ENCODE measurements around the gene DNAI2.

The DNAI2 gene

DNA sequence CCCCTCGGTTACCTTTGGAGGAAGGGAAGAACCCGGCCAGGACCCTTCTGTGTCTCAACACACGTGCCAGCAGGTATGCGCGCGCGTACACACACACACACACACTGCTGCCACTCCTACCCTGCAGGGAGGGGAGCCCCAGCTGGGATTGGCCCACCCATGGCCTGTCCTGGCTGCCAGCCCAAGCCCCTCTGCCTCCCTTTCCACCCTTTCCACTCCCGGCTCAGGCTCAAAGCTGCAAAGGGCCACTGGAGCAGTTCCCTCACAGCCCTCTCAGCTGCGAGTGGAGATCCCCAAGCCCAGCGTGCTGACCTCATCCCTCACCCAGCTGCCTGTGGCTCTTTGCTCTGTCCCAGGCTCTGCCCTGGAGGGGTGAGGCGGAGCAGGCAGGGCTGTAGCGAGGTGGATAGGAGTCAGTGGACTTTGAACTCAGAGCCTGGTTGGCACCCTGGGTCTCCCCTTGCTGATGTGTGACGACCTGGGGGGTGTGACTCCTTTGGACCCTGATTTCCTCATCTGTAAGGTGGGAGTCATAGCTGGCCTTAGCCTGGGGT, 66.5 kb downstream of the DNAI2 start:
- H4K20me1 ChIP-seq (ENCODE audit: insufficient read depth, low read length): peaks cover 8% of the 10 kb centered on the region; the same call in 1 of the 2 replicates
- no peaks in the 10 kb centered on the region for H3K79me2 ChIP-seq (ENCODE audit: insufficient read depth, low read length)
- H3K9me3 ChIP-seq (ENCODE audit: insufficient read depth, low read length, severe bottlenecking): no peaks in the 10 kb centered on the region
- no peak overlapping the region for H3K4me3 ChIP-seq (ENCODE audit: low read depth in 1 of 2, low read length in 2 of 2)
- no peak overlapping the region for H3K4me2 ChIP-seq (ENCODE audit: insufficient read depth, low read length)
- DNase-seq (no peak), ATAC-seq (ENCODE audit: insufficient read depth, low read depth) (no peak)
- H2AFZ ChIP-seq (ENCODE audit: low read depth, low read length): no peak overlapping the region
- no peaks in the 10 kb centered on the region for H3K4me1 ChIP-seq (ENCODE audit: insufficient read depth, low read length)
- no peak overlapping the region for H3K9ac ChIP-seq (ENCODE audit: low read depth, low read length)
- no peak overlapping the region for H3K27ac ChIP-seq (ENCODE audit: low read length)
- no peak for TF ChIP-seq EZH2 (IDR thresholded peaks at IDR 0.05; ENCODE audit: borderline replicate concordance, low read depth, low read length, severe bottlenecking)
- H3K36me3 ChIP-seq (ENCODE audit: insufficient read depth, low read length): no peaks in the 10 kb centered on the region
- H3K27me3 ChIP-seq (ENCODE audit: insufficient read depth, low read length, poor library complexity): peaks cover 3% of the 10 kb centered on the region

DNA sequence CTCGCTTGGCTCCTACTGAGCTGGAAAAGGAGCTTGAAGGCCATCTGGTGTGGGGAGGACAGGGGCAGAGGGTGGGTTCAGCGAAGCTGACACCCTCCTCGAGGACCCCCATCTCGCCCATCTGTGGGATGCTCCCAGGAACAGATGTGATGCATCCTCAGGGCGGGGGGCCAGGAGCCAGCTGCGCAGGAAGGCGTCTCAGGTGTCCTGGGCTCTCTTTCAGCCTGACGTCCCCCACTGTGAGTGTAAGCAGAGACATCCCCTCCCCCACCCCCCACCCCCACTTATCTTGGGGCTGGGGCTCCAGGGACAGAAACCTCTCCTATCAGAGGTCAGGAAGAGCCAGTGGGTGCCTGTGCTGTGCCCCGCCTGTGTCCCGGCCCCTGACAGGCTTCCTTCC, 68.2 kb downstream of the DNAI2 start:
- H3K27me3 ChIP-seq (ENCODE audit: insufficient read depth, low read length, poor library complexity): peaks cover 4% of the 10 kb centered on the region
- H3K9ac ChIP-seq (ENCODE audit: low read depth, low read length): no peak overlapping the region
- peaks cover 8% of the 10 kb centered on the region; the same call in 1 of the 2 replicates for H4K20me1 ChIP-seq (ENCODE audit: insufficient read depth, low read length)
- H3K79me2 ChIP-seq (ENCODE audit: insufficient read depth, low read length): no peaks in the 10 kb centered on the region
- no peak overlapping the region for H2AFZ ChIP-seq (ENCODE audit: low read depth, low read length)
- no peaks in the 10 kb centered on the region for H3K9me3 ChIP-seq (ENCODE audit: insufficient read depth, low read length, severe bottlenecking)
- no peak overlapping the region for H3K4me3 ChIP-seq (ENCODE audit: low read depth in 1 of 2, low read length in 2 of 2)
- no peak overlapping the region for H3K27ac ChIP-seq (ENCODE audit: low read length)
- H3K4me2 ChIP-seq (ENCODE audit: insufficient read depth, low read length): no peak overlapping the region
- H3K4me1 ChIP-seq (ENCODE audit: insufficient read depth, low read length): no peaks in the 10 kb centered on the region
- TF ChIP-seq, protein P1, sequence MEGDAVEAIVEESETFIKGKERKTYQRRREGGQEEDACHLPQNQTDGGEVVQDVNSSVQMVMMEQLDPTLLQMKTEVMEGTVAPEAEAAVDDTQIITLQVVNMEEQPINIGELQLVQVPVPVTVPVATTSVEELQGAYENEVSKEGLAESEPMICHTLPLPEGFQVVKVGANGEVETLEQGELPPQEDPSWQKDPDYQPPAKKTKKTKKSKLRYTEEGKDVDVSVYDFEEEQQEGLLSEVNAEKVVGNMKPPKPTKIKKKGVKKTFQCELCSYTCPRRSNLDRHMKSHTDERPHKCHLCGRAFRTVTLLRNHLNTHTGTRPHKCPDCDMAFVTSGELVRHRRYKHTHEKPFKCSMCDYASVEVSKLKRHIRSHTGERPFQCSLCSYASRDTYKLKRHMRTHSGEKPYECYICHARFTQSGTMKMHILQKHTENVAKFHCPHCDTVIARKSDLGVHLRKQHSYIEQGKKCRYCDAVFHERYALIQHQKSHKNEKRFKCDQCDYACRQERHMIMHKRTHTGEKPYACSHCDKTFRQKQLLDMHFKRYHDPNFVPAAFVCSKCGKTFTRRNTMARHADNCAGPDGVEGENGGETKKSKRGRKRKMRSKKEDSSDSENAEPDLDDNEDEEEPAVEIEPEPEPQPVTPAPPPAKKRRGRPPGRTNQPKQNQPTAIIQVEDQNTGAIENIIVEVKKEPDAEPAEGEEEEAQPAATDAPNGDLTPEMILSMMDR (IDR thresholded peaks at IDR 0.05; ENCODE audit: borderline replicate concordance, extremely low read depth, low read length, poor library complexity, severe bottlenecking): no peak
- no peak for TF ChIP-seq EZH2 (IDR thresholded peaks at IDR 0.05; ENCODE audit: borderline replicate concordance, low read depth, low read length, severe bottlenecking)
- ATAC-seq (ENCODE audit: insufficient read depth, low read depth) (no peak), DNase-seq (no peak)
- H3K36me3 ChIP-seq (ENCODE audit: insufficient read depth, low read length): no peaks in the 10 kb centered on the region

DNA sequence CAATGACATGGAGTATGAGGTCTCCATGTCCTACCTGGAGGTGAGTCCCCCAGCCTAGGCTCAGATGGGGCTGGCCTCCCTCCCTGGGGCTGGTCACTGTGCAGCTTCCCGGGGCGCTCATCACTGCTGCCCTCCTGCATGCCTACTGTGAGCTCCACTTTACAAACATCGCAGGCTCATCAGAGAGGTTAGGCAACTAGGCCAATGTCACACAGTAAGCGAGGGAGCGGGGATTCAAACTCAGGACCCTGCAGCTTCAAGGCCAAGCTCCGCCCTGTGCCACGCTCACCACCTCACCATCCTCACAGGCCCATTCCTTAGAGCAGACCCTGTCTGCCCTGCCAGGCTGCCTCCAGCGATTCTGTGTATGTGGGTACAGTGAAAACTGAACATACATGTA, 69.1 kb downstream of the DNAI2 start:
- no peak overlapping the region for H3K4me2 ChIP-seq (ENCODE audit: insufficient read depth, low read length)
- no peak overlapping the region for H2AFZ ChIP-seq (ENCODE audit: low read depth, low read length)
- DNase-seq (no peak), ATAC-seq (ENCODE audit: insufficient read depth, low read depth) (no peak)
- H3K9ac ChIP-seq (ENCODE audit: low read depth, low read length): no peak overlapping the region
- H4K20me1 ChIP-seq (ENCODE audit: insufficient read depth, low read length): peaks cover 8% of the 10 kb centered on the region; the same call in 1 of the 2 replicates
- H3K27ac ChIP-seq (ENCODE audit: low read length): no peak overlapping the region
- peaks cover 4% of the 10 kb centered on the region for H3K27me3 ChIP-seq (ENCODE audit: insufficient read depth, low read length, poor library complexity)
- no peaks in the 10 kb centered on the region for H3K9me3 ChIP-seq (ENCODE audit: insufficient read depth, low read length, severe bottlenecking)
- H3K79me2 ChIP-seq (ENCODE audit: insufficient read depth, low read length): no peaks in the 10 kb centered on the region
- no peak overlapping the region for H3K4me3 ChIP-seq (ENCODE audit: low read depth in 1 of 2, low read length in 2 of 2)
- no peaks in the 10 kb centered on the region for H3K4me1 ChIP-seq (ENCODE audit: insufficient read depth, low read length)
- TF ChIP-seq EZH2 (IDR thresholded peaks at IDR 0.05; ENCODE audit: borderline replicate concordance, low read depth, low read length, severe bottlenecking): no peak
- TF ChIP-seq, protein P1 (IDR thresholded peaks at IDR 0.05; ENCODE audit: borderline replicate concordance, extremely low read depth, low read length, poor library complexity, severe bottlenecking): no peak
- no peaks in the 10 kb centered on the region for H3K36me3 ChIP-seq (ENCODE audit: insufficient read depth, low read length)

DNA sequence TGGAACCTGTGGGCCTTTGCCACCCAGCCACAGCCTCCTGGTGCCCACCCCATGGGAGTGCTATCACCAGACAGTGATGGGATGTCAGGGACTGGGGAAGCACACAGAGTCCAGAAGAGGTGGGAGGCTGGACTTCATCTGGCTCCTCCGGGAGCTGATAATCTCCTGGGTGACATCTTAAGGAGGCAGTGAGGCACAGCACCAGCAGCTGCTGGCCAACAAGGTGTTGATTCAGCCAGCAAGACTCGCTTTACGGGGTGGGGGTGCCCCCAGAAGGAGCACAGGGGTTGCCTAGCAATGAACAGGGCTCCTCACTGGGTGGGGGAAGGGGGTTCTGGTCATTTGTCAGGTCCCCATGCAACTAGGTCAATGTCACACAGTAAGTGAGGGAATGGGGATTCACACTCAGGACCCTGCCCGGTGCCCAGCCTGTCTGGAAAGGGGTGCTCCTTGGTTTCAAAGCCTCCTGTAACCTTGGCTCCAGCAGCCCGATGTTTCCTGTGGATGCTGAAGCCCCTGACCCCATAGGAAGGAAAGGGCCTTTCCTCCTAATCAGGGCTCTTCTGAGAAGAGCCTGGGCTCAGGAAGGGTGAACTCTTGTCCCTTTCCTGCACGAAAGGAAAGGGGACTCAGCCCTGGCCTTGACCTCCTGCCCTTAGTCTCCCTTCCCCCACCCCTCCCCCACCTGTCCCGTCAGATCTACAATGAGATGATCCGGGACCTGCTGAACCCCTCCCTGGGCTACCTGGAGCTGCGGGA, 69.7 kb downstream of the DNAI2 start:
- TF ChIP-seq, protein P1 (IDR thresholded peaks at IDR 0.05; ENCODE audit: borderline replicate concordance, extremely low read depth, low read length, poor library complexity, severe bottlenecking): no peak
- no peak for TF ChIP-seq EZH2 (IDR thresholded peaks at IDR 0.05; ENCODE audit: borderline replicate concordance, low read depth, low read length, severe bottlenecking)
- H3K36me3 ChIP-seq (ENCODE audit: insufficient read depth, low read length): no peaks in the 10 kb centered on the region
- no peak overlapping the region for H2AFZ ChIP-seq (ENCODE audit: low read depth, low read length)
- no peak overlapping the region for H3K4me2 ChIP-seq (ENCODE audit: insufficient read depth, low read length)
- no peak overlapping the region for H3K9ac ChIP-seq (ENCODE audit: low read depth, low read length)
- H4K20me1 ChIP-seq (ENCODE audit: insufficient read depth, low read length): peaks cover 8% of the 10 kb centered on the region; the same call in 1 of the 2 replicates
- H3K4me1 ChIP-seq (ENCODE audit: insufficient read depth, low read length): no peaks in the 10 kb centered on the region
- ATAC-seq (ENCODE audit: insufficient read depth, low read depth) (no peak), DNase-seq (no peak)
- H3K27me3 ChIP-seq (ENCODE audit: insufficient read depth, low read length, poor library complexity): peaks cover 4% of the 10 kb centered on the region
- H3K27ac ChIP-seq (ENCODE audit: low read length): no peak overlapping the region
- no peaks in the 10 kb centered on the region for H3K9me3 ChIP-seq (ENCODE audit: insufficient read depth, low read length, severe bottlenecking)
- H3K4me3 ChIP-seq (ENCODE audit: low read depth in 1 of 2, low read length in 2 of 2): no peak overlapping the region
- no peaks in the 10 kb centered on the region for H3K79me2 ChIP-seq (ENCODE audit: insufficient read depth, low read length)

Measured in DND-41 (cell line).